NCI-H446 treated with DMSO at 0.1 percent for 48 hours (cell line): Measurements from ENCODE around the gene GIPR.
"Not testable (repeated sequence)": the region's sequence is repeated elsewhere in the genome, so short reads cannot be mapped to it uniquely, and the experiment has no call there.

Experiments used
- DNase-seq: peaks from one replicate; lab custom pipeline; 2025; lab: John Stamatoyannopoulos, UW

GIPR gene

DNA sequence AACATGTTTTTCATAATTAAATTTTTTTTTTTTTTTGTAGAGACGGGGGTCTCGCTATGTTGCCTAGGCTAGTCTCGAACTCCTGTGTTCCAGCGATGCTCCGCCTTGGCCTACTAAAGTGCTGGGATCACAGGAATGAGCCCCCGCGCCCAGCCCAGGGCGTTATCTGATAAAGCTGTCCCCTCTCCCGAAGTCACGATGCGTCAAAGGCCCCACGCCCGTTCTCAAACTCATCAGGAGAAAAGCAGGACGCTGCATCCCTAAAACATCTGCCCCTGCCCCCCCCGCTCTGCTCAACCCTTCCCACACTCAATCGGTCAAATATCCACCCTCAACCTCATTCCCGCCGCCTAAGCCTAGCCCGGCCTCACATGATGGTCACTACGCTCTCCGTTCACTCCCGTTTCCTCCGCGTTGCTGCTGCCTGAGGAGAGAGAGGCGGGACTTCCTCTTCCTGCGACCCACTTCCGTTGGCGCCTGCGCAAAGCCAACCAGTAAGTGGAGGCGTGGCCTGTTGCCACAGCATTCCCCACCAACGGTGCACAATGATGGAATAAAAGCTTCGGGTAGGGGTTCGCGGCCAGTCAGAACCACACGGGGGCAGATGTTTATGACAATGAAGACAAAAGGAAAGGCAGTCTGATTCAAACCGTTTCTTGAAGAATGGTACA lies 23.6 kb downstream of the GIPR start, which contains the start of gene SNRPD2:
Gene SNRPD2 (minus strand): TSS at position 438 of the 671 bp plus-strand sequence. CDS start 65 bp downstream, at position 373.
- peak; percentile 91 for DNase-seq

DNA sequence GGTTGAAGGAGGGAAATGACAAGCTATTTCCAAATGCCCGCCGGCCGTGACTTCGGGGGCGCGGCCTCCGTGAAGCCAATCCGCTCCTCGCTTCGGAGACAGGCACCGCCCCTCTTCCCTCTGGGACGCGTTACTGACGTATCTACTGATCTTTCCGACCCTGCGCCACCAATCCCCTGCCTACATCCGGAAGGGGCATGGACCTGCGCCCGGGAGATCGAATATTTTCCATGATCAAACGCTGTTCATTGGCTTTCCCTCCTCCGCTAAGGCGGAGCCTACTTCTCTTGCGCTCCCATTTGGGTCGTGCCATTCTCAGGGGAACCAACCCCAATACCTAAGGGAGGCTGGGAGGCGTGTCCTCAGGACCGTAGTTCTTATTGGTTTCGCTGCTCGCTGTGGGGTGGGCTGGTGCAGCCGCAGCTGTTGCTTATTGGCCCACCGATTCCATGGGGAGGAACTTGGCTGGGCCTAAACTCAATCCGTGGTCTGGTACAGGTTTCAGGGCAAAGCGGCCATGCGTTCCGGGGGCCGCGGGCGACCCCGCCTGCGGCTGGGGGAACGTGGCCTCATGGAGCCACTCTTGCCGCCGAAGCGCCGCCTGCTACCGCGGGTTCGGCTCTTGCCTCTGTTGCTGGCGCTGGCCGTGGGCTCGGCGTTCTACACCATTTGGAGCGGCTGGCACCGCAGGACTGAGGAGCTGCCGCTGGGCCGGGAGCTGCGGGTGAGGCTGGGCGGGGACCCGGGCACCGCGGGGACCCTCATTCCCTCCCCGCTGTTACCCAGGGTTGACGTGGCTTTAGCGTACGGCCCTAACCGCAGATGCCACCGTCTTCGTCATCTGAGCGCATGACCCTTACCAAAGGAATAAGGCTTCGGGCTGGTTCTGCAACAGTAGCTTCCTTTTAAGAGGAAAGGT lies 24.4 kb downstream of the GIPR start, which contains the start of gene QPCTL:
Gene QPCTL (plus strand): TSS at position 480 of the 919 bp plus-strand sequence. CDS start 38 bp downstream, at position 518.
- DNase-seq: peak; percentile 100

DNA sequence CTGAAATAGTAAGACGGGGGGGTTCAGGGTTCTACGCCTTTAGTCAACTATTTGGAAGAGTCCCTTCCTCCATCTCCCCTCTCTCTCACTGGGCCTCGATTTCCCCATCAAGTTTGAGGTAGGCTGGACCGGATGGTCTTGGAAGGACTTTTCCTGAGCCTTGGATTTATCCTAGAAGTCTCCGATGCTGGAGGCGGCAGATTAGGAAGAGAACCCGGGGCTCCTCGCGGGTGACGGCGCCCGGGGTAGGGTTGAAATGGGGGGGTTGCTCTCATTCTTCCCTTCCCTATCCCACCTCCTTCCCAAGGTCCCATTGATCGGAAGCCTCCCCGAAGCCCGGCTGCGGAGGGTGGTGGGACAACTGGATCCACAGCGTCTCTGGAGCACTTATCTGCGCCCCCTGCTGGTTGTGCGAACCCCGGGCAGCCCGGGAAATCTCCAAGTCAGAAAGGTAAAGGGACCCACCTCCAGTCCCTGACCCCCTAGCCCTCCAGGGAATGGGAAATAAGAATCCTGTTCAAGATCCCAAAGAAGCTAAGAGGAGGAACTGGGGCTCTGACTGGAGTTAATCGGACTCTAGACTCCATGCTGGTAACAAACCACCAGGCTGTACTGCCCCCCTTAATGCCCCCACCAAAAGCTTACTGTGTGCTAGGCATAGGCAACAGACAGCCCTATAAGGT lies 25.2 kb downstream of the GIPR start:
- DNase-seq: peak; percentile 26

DNA sequence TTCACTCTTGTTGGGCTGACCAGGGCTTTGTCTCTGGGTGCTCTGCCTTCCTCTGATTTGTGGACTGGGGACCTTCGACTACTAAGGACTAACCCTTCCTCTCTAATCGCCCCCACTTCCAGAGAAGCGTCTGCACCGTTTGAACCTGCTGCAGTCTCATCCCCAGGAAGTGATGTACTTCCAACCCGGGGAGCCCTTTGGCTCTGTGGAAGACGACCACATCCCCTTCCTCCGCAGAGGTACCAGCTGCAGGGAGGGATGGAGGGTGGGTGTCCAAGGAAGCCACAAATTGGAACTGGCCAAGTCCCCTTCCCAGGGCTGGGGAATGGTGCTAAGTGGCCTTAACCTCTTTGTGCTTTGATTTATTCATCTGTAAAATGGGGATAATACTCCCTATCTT lies 33.7 kb downstream of the GIPR start:
- DNase-seq: no peak

DNA sequence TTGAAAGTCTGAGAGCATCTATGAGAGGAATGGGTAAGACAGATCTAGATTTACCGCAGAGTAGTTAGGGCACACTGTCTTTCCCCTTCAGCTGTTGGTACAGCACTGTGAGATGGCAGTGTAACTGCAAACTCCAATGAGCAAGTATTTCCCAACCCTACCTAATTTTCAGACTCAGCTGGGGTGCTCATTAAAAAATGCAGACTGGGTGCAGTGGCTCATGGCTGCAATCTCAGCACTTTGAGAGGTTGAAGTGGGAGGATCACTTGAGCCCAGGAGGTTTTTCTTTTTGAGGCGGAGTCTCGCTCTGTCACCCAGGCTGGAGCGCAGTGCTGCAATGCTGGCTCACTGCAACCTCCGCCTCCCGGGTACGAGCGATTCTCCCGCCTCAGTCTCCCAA lies 37.1 kb downstream of the GIPR start:
- no peak for DNase-seq

DNA sequence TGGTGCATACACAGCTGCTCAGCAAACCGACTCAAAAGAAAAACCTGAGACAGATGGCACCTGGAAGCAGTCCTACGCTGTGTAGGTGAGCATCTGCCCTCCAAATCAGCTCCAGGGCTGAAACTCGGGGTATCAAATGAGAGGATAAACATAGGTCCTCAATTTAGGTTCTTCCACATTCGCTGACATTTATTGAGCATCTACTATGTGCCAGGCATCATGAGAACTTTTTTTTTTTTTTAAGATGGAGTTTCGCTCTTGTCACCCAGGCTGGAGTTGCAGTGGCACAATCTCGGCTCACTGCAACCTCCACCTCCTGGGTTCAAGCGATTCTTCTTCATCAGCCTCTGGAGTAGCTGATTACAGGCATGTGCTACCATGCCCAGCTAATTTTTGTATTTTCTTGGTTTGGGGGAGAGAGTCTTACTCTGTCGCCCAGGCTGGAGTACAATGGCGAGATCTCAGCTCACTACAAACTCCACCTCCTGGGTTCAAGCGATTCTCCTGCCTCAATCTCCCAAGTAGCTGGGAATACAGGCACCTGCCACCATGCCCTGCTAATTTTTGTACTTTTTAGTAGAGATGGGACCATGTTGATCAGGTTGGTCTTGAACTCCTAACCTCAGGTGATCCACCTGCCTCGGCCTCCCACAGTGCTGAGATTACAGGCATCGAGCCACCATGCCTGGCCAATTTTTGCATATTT lies 37.8 kb downstream of the GIPR start:
- DNase-seq: no peak

DNA sequence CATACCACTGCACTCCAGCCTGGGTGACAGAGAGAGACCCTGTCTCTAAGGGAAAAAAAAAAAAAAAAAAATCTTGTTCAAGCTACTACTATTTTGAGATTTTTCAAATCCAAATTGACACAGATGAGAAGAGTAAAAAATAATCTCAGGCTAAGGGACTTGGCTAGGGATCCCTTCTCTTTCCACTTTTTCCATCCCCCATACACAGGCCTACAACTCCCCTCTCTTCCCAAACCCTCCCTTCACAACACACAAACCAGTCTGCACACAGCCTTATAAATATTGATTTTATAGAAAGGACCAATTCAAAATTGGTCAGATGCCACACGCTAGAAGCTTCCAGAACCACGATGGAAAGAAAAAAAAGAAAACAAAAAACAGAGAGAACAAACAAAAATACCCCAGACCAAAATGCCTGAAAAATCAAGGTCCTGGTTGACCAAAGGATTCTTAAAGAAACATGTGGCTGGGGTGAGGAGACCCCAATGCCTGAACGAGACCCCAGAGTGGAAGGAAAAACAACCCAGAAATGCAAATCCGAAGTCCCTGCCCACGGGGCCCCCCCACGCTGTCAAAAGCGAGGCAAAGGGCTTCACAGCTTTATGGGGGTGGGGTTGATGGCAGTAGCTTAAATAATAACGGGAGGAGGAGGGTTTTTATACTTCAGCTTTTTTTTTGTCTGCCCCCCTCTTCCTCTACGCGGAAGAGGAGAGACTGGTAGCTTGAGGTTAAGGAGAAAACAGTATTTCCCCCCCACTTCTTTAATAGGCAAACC lies 42.5 kb downstream of the GIPR start:
- no peak for DNase-seq

DNA sequence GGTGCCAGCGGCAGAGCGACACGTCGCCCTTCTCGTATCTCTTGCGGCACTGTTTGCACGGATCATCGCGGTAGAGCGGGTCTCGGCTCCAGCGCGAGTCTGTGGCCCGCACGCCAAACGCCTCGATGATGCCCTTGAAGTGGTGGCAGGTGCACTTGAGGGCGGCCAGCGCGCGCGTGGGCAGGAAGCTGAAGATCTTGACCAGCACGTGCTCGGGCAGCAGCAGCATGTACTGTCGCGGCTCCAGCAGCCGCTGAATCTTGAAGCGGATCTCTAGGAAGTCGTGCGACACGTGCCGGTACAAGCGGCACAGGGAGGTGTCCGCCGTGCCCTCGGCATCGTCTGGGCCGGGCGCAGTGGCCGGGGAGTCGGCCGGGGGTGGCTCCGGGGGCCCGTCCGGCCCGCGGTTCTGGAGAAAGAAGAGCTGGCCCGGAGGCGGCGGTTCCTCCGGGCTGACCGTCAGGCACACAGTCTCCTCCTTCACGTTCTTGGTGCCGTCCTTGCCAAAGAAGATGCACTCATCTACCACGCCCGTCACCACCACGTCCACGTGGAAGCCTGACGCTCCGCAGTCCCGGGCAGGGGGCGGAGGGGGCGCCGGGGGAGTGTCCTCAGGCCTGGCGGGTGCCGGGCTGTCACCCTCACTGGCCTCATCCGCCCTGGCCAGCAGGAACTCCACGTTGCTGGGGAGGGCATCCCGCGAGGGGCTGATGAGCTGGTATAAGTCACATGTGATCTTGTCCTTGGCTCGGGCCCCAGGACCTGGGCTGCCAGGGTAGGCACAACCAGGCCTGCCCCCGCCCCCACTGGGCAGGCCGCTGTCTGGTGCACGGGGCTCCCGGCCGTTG lies 44.1 kb downstream of the GIPR start:
- no peak for DNase-seq

DNA sequence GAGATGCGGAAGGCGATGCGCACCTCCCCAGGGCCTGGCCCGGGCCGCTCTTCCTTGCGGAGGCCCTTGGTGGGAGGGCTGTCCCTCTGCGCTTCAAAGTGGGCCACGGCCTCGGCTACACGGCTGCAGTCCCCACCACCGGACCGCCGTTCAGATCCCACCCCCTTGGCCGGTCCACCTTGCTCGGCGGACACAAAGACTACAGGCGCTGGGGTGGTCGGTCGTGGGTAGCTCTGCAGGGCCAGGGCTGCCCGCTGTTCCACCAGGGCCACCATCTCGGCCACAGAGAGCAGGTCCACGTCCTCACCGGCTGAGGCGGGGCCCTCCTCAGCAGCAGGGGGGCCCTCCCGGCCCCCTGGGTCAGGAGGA lies 44.7 kb downstream of the GIPR start:
- DNase-seq: no peak

DNA sequence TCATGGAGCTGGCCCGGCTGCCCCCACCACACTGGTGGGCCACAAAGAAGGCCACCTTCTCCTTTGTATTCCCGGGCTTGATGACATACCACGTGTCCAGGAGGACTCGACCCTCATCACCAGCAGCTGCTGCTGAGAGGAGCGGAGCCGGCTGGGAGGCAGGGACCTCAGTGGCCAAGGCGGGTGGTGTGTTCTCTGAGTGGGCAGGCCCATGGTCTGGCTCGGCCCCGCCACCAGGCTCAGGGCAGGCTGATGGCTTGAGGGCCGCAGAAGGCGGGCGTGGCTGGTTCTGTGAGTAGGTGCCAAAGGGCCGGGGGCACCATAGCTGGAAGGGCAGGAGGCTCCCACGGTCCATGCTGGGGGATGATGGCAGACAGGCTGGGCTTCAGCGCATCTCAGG lies 45.1 kb downstream of the GIPR start:
- DNase-seq: no peak

DNA sequence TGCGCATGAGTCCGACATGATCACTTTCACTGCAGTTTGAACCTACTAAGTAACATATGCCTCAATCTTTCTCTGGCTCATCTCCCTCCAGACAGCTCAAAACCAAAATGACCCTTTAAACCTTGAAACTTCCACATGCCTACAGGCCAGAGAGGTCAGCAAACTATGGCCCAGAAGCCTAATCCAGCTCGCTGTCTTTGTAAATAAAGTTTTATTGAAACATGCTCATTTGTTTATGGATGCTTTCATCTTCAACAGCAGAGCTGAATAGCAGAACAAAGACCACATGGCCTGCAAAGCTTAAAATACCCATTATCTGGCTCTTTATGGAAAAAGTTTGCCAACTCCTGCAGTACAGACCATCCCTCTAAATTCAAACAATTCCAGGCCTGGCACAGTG lies 47.1 kb downstream of the GIPR start:
- DNase-seq: no peak

DNA sequence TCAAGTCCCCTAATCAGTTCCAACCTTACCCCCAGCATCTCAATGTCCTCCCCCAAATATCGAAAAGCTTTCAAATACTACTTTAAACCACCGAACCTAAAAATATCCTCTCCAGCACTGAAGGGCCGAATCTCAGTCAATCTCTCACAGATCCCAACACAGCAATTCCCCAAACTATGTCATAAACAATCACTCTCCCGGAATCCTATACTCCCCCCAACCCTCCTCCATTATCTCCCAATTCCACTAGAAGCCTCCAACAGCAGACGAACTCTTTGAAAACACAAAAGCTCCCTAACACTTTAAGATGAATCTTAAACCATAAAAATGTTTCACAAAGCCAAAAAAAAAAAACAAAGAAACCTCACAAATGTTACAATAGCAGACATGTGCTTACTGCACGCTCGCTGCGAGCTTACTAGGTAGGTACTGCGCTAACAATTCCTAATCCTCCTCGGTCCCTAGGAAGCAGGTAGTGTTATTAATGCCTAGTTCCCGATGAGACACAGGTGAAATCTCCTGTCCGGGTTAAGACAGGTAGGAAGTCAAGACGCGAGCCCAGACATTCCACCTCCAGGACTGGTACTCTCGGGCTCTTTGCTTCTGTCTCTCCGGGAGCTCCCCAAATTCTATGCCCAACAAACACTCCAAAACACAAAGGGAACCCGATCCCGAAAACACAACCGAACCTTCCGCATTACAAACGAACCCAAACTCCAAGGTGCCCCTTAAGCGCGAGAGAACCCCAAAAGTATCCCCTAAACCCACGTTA lies 48.5 kb downstream of the GIPR start:
- no peak for DNase-seq

DNA sequence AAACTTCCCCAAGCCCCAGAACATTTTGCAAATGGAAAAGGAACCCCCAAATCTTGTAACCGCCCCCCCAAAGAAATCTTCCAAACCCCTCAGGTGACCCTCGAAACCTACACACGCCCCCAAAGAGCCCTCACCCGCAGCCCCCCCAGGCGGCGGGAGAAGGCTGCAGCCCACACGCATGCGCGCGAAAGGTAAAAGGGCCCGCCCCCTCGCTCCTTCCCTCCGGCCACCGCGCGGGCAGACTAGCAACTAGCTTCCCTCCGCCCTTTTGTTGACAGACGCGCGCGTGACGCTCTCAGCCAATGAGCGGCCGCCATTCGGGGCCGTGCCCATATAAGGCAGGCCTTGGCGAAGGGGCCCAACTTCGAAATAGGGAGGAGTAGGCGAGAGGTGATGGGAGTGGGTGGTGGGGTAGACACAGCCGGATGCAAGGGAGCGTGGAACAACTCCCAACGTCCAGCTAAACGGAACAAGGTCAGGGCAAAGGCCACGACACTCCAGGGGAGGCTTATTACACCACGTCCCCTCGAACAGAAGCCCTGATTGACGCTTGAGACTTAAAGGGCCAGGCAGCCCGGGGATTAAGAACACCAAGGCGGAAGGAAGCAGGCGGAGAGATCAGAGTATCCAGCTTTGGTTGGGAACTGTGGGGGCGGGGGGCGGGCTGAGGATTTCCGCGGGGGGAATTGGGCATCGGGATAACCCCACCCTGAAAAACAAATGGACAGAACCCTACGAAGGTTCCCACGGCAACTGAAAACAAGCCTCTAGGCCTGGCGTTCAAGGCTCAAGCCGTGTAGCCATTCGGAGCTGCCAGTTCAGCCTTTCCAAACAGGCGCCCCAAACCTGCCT lies 49.3 kb downstream of the GIPR start:
- peak; percentile 99 for DNase-seq

DNA sequence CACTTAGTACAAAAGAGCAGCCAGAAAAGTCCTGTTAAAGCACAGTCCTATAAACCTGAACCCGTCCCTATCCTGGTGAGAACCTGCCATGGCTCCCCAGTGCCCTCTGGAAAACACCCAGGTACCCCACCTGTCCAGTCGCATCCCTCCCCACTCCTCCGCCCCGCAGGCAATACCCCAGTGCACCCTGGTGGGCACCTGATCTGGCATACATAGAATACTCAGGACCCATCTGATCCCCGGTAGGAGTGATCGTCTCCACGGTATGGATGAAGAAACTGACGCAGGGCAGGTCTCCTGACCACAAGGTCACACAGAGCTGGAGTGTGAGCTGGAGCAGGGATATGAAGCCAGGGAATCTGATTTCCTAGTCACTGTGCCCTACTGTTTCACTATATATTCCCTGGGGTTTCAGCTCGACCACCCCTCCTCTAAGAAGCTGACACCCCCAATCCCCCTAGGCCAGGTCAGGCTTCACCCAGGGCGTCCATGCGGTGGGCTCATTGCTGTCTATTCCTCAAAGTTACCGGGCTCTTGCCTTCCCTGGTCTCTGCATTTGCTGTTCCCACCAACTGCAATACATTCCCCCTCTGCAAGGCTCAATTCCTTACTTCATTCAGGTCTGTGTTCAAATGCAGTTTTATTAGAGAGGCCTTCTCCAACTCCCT lies 50.1 kb downstream of the GIPR start:
- no peak for DNase-seq

DNA sequence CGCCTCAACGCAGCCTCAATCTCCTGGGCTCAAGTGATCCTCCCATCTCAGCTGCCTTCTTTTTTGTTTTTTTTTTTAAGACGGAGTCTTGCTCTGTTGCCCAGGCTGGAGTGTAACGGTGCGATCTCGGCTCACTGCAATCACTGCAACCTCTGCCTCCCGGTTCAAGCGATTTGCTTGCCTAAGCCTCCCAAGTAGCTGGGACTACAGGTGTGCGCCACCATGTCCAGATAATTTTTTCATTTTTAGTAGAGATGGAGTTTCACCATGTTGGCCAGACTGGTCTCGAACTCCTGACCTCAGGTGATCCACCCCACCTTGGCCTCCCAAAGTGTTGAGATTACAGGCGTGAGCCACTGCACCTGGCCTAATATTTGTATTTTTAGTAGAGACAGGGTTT lies 52.0 kb downstream of the GIPR start:
- DNase-seq: not testable (repeated sequence)

DNA sequence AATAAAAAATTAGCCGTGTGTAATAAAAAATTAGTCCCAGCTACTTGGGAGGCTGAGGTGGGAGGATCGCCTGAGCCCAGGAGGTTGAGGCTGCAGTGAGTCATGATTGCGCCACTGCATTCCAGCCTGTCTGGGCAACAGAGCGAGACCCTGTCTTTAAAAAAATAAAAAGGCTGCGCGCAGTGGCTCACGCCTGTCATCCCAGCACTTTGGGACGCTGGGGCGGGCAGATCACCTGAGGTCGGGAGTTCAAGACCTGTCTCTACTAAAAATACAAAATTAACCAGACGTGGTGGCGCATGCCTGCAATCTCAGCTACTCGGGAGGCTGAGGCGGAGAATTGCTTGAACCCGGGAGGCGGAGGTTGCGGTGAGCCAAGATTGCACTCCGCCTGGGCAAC lies 60.7 kb downstream of the GIPR start:
- not testable (repeated sequence) for DNase-seq

DNA sequence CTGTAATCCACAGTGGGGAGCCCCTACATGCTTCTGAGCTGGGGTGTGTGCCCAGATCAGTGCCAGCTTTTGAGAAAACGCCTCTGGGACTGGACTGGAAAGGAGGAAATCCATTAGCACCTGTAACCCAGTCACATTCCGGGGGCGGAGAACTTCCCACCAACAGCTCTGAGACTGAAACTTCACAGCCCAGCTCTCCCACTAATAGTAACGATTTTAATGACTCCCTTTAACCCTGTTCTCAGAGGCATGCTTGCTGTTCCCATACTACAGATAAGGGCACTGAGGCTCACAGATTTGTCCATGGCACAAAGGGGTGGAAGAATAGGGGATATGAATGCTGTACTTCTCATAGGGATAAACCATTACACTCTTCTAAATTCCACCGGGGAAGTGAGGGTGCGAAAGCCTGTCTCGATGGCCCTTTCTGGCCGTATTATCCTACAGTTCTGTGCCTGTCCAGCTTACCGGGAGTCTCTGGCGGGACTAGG lies 61.8 kb downstream of the GIPR start:
- DNase-seq: no peak
